Tibial nerve (tissue), 3 donors: ENCODE results near the gene UBFD1.

Source experiments
- POLR2A ChIP-seq, 2 donors: fragments of 450-650 bp; IDR thresholded peaks; one replicate each; pipeline ENCODE4 v1.6.1; 2017; ENCODE audit warnings: antibody characterized with exemption in 2 of 2, mild to moderate bottlenecking in 2 of 2, moderate library complexity in 2 of 2
- TF ChIP-seq, protein P1 (sequence below), 5 experiments: fragments of 200-600 bp in 3 of 5; fragments of 450-650 bp in 2 of 5; sonication (generic) in 3 of 5; IDR thresholded peaks; one replicate each; pipeline ENCODE4 v1.5.1; 2016 to 2019; ENCODE audit warnings: antibody characterized with exemption in 5 of 5, mild to moderate bottlenecking in 3 of 5, moderate library complexity in 2 of 5

DNA sequence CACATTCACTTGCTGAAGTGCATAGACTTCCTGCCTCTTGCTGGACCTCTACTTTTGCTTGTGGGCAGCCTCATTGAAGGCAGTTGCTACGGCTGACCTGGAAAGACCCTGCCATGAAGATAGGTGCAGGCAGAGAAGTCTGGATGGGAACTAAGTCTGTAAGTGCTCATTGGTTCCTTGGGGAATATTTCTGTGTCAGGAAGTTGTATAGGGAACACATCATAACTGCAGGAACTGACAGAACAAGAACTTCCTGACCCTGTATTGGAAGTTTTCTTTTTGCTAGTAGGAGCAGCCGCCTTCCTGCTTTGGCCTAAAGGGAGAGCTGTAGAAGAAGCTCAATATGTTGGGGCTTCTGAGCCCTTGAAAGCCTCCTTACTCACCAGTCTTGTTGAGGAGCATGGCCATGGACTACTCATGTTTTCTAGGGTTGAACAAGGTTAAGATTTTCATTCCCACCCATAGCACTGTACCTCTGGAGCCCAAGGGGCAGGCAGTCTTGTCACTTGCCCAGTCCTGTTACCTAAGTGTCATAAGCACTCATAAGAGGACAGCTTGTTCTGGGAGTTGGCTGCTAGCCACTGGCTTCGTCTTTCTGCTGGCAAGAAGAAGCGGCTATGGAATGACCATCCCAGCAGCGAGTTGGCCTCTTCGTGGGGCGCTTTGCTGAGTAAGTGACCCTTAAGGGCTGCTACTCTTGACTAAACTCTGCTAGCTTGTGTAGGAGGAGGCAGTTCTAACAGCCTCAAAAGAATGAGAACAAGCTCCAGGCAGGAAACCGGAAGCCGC lies 7.2 kb downstream of the UBFD1 start:
- TF ChIP-seq, protein P1, sequence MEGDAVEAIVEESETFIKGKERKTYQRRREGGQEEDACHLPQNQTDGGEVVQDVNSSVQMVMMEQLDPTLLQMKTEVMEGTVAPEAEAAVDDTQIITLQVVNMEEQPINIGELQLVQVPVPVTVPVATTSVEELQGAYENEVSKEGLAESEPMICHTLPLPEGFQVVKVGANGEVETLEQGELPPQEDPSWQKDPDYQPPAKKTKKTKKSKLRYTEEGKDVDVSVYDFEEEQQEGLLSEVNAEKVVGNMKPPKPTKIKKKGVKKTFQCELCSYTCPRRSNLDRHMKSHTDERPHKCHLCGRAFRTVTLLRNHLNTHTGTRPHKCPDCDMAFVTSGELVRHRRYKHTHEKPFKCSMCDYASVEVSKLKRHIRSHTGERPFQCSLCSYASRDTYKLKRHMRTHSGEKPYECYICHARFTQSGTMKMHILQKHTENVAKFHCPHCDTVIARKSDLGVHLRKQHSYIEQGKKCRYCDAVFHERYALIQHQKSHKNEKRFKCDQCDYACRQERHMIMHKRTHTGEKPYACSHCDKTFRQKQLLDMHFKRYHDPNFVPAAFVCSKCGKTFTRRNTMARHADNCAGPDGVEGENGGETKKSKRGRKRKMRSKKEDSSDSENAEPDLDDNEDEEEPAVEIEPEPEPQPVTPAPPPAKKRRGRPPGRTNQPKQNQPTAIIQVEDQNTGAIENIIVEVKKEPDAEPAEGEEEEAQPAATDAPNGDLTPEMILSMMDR (IDR thresholded peaks at IDR 0.05), result no peak
- no peak for TF ChIP-seq POLR2A (IDR thresholded peaks at IDR 0.05)
